Measurements from ENCODE around the gene MOGAT2. TPM values are rescaled to one million over a fixed set of nuclear protein-coding genes. Genes with fewer than 3 reads are reported as not detected.

The MOGAT2 gene
- total and polyA plus RNA-seq, 2 donors (not counting 3 experiments of a cell fraction or from before 2014, with no cell fraction given): not detected

GRCh38 chr11:75766443-75767227, 49.0 kb downstream of the MOGAT2 start:
- Histone ChIP-seq H3K4me1 (ENCODE audit: control insufficient read depth, extremely low read depth, insufficient read depth, low read length) (peaks cover 9% of the 10 kb centered on the region), H3K79me2 (ENCODE audit: control insufficient read depth, insufficient read depth, low read length) (no peaks in the 10 kb centered on the region), H3K4me3 (replicated peaks in 1 of 3; ENCODE audit: insufficient read depth in 1 of 3, low read depth in 1 of 3, low read length in 3 of 3) (no peak overlapping the region), H3K9me3 (replicated peaks; ENCODE audit: control insufficient read depth, insufficient read depth, low read length) (no peaks in the 10 kb centered on the region), H3K4me2 (ENCODE audit: insufficient read depth, low read length) (no peak overlapping the region), H3K36me3 (ENCODE audit: control insufficient read depth in 2 of 2, extremely low read depth in 1 of 2, insufficient read depth in 2 of 2, low read length in 2 of 2) (no peaks in the 10 kb centered on the region), H3K27ac (ENCODE audit: insufficient read depth, low read depth, low read length) (no peak overlapping the region), H2AFZ (ENCODE audit: low read depth, low read length) (no peak overlapping the region), H4K20me1 (replicated peaks; ENCODE audit: control insufficient read depth, extremely low read depth, insufficient read depth, low read length) (no peaks in the 10 kb centered on the region), H3K27me3 (ENCODE audit: control insufficient read depth in 2 of 2, insufficient read depth in 2 of 2, low read length in 2 of 2) (peaks cover 19 to 25% of the 10 kb centered on the region in 2 experiments), H3K9me1 (replicated peaks; ENCODE audit: control insufficient read depth, extremely low read depth, insufficient read depth, low read length) (no peaks in the 10 kb centered on the region), H3K9ac (replicated peaks; ENCODE audit: extremely low read depth, insufficient read depth, low read length) (no peak overlapping the region)
- no TSS peak for BruUV-seq (replicated peaks)
- ChIA-PET POLR2A (no interaction called here), CTCF (no interaction called here)
- DNase-seq (ENCODE audit: low read depth, low spot score) (no peak), FAIRE-seq (no peak)
- no peak for TF ChIP-seq CTCF (IDR thresholded peaks at IDR 0.05; ENCODE audit: extremely low read depth in 1 of 2, insufficient read depth in 1 of 2, low read depth in 1 of 2, low read length in 2 of 2)
- no peak for TF ChIP-seq JUN (IDR thresholded peaks at IDR 0.05; ENCODE audit: borderline replicate concordance, insufficient read depth, insufficient read length, low read depth)
- no peak for TF ChIP-seq POLR2AphosphoS5 (IDR thresholded peaks at IDR 0.05; ENCODE audit: insufficient read depth, low read depth, low read length)
- TF ChIP-seq GATA2 (IDR thresholded peaks at IDR 0.05; ENCODE audit: insufficient read depth, insufficient read length, low read depth, low read length): no peak
- no peak for TF ChIP-seq MYC (IDR thresholded peaks at IDR 0.05; ENCODE audit: low read depth, low read length)
- TF ChIP-seq MAX (IDR thresholded peaks at IDR 0.05; ENCODE audit: insufficient read depth, insufficient read length): no peak
- no peak for TF ChIP-seq POLR2A (IDR thresholded peaks at IDR 0.05; ENCODE audit: low read depth, low read length)
- TF ChIP-seq FOS (IDR thresholded peaks at IDR 0.05; ENCODE audit: borderline replicate concordance, insufficient read depth, low read length): no peak
- no peak for TF ChIP-seq EZH2 (IDR thresholded peaks at IDR 0.05; ENCODE audit: borderline replicate concordance, low read depth, low read length, severe bottlenecking)
- intact Hi-C loops (cut with micrococcal nuclease) (no loop called here), dilution Hi-C loops (cut with MboI; ENCODE audit: extremely low pct_ligation_motif_present, low sequenced_read_pairs) (no loop called here)
